CD4-positive, alpha-beta memory T cell (primary cell): ENCODE measurements around the gene RPS27A. TPM values are rescaled to one million over a fixed set of nuclear protein-coding genes. Genes with fewer than 3 reads are reported as not detected.
"Not testable (repeated sequence)": the region's sequence is repeated elsewhere in the genome, so short reads cannot be mapped to it uniquely, and the experiment has no call there.

ENCODE experiments used
- CTCF ChIA-PET: fragments of 350-600 bp; sonication (Branson Sonifier 250); formaldehyde crosslinking; loops from one replicate; lab custom pipeline; 2021; ENCODE audit warnings: inconsistent platforms; ENCODE audit not compliant: partially characterized antibody; lab: Charles Lee
- POLR2A ChIA-PET: fragments of 350-600 bp; sonication (Branson Sonifier 250); formaldehyde crosslinking; loops from one replicate; lab custom pipeline; 2021; ENCODE audit not compliant: partially characterized antibody; lab: Charles Lee
- DNase-seq, 5 donors: peaks; one replicate each; pipeline versions ENCODE4 v3.0.0 to v3.0.0-alpha.2; 2020 to 2022; ENCODE audit warnings: mixed read lengths in 1 of 5
- H3K27ac ChIP-seq: one replicate; pipeline ENCODE4 v1.7.0; 2013; ENCODE audit warnings: low read depth, low read length
- H3K27me3 ChIP-seq: 2 replicates; pipeline ENCODE4 v1.7.0; 2013; ENCODE audit warnings: mild to moderate bottlenecking, low read length, moderate library complexity; ENCODE audit not compliant: insufficient read depth
- H3K36me3 ChIP-seq: 2 replicates; pipeline ENCODE4 v1.7.0; 2013; ENCODE audit warnings: mild to moderate bottlenecking, low read length, moderate library complexity; ENCODE audit not compliant: insufficient read depth
- H3K4me1 ChIP-seq: 2 replicates; pipeline ENCODE4 v1.7.0; 2013; ENCODE audit warnings: mild to moderate bottlenecking, low read length, moderate library complexity; ENCODE audit not compliant: insufficient read depth
- H3K4me3 ChIP-seq, 2 donors: one replicate each; pipeline ENCODE4 v1.7.0; 2013; ENCODE audit warnings: low read length in 2 of 2, mild to moderate bottlenecking in 1 of 2
- H3K9me3 ChIP-seq, 2 donors: one replicate each; pipeline ENCODE4 v1.7.0; 2013; ENCODE audit warnings: low read length in 2 of 2, control low read depth in 1 of 2; ENCODE audit not compliant: control insufficient read depth in 1 of 2
- H3K27ac Mint-ChIP-seq, 7 donors: one replicate each; pipeline ENCODE4 v1.8.0; 2020 to 2021; ENCODE audit warnings: mixed read lengths in 7 of 7, mild to moderate bottlenecking in 6 of 7, inconsistent platforms in 3 of 7, moderate library complexity in 3 of 7
- H3K27me3 Mint-ChIP-seq, 2 donors: one replicate each; pipeline ENCODE4 v1.8.0; 2020 to 2021; ENCODE audit warnings: mixed read lengths in 2 of 2
- H3K36me3 Mint-ChIP-seq, 2 donors: one replicate each; pipeline ENCODE4 v1.8.0; 2020 to 2021; ENCODE audit warnings: mixed read lengths in 2 of 2, inconsistent platforms in 1 of 2, mild to moderate bottlenecking in 1 of 2
- H3K4me1 Mint-ChIP-seq, 4 donors: one replicate each; pipeline ENCODE4 v1.8.0; 2020 to 2021; ENCODE audit warnings: mixed read lengths in 4 of 4, mild to moderate bottlenecking in 1 of 4
- H3K4me3 Mint-ChIP-seq, 8 donors: one replicate each; pipeline ENCODE4 v1.8.0; 2020 to 2021; ENCODE audit warnings: mixed read lengths in 8 of 8, mild to moderate bottlenecking in 7 of 8, moderate library complexity in 6 of 8, inconsistent platforms in 3 of 8
- H3K9me3 Mint-ChIP-seq, 8 donors: one replicate each; pipeline ENCODE4 v1.8.0; 2020 to 2021; ENCODE audit warnings: mixed read lengths in 8 of 8, mild to moderate bottlenecking in 5 of 8, inconsistent platforms in 3 of 8, moderate library complexity in 1 of 8
- intact Hi-C: fragments of 100-400 bp; cut with micrococcal nuclease; formaldehyde crosslinking; loops from one replicate; pipeline ENCODE4 v1.15.1; 2023
- polyA plus RNA-seq, 2 donors: library from polyadenylated mRNA; unstranded; fragments of 300-500 nt; fragmentation: Illumina TruSeq; gene quantifications; one replicate each; pipeline ENCODE4 v1.2.3, GENCODE V29; 2021
- total RNA-seq, 2 experiments: library from RNA; stranded (reverse); gene quantifications; one replicate each; pipeline ENCODE4 v1.2.3, GENCODE V29; 2021

RPS27A gene
- total and polyA plus RNA-seq, 4 experiments from 2014 or later, result 2,280 to 3,667 (median 2,534) TPM

DNA sequence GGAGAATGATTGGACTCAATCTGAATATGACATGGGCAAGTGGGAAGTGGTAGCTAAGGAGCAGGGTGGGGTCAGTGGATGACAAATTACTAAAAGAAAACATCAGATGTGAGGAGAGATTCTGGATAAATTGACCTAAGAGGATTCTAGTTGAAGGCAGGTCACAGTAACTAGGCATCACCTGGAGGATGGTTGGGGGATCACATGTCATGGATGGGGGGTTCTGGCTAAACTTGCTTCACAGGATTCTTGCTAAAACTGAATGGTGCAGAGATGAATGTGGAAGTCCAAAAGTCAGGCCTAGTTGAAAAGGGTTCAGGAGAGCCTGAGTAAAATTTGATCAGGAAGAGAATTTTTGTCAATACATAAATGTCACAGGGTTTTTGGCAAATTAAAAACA lies 18.7 kb upstream of the RPS27A start:
- no peaks in the 10 kb centered on the region for H3K27me3 Mint-ChIP-seq
- H3K4me3 Mint-ChIP-seq, result no peak overlapping the region
- no peaks in the 10 kb centered on the region for H3K36me3 Mint-ChIP-seq
- H3K9me3 ChIP-seq, result no peaks in the 10 kb centered on the region
- CTCF ChIA-PET, result no interaction called here
- no peak overlapping the region for H3K4me3 ChIP-seq
- no peaks in the 10 kb centered on the region for H3K9me3 Mint-ChIP-seq
- H3K4me1 Mint-ChIP-seq, result no peaks in the 10 kb centered on the region
- intact Hi-C loops, result no loop called here
- peak overlapping the region in 1 of 7 donors; percentile 64 for H3K27ac Mint-ChIP-seq
- no peak overlapping the region for H3K27ac ChIP-seq
- no peaks in the 10 kb centered on the region for H3K27me3 ChIP-seq
- no peak for DNase-seq
- POLR2A ChIA-PET, result no interaction called here
- no peaks in the 10 kb centered on the region for H3K36me3 ChIP-seq
- H3K4me1 ChIP-seq, result no peaks in the 10 kb centered on the region

DNA sequence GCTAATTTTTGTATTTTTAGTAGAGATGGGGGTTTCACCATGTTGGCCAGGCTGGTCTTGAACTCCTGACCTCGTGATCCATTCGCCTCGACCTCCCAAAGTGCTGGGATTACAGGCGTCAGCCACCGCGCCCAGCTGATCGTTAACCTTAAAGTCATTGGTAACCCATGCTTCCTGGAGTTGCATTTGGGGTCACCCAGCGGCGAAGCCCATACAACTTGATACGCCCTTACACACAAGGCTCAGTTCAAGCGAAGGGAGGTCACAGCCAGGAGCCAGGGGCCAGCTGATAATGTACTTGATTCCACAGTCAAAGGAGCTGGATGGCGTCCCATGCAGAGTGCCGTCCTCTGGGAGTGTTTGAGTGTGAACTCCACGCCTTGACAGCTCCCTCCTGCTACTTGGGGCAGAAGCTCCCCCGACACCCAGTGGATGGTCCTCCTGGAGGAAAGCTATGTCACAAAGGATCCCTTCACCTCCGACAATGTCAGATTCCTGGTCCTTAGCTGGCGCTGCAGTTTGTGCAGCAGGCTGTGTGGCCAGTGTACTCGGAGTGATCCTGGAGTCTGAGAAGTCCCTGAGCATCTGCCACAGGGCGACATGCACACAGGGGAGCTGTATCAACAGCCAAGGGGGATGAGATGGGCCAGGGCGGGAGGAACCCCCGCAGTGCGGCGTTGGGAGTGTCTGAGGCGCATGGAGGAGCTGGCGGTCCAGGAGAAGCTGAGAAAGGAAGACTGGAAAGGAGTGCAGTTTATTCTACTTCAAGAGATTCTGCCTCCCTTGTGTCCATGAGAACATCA lies 8.3 kb upstream of the RPS27A start:
- Mint-ChIP-seq H3K27ac (peak overlapping the region; percentile 85 to 95 (median 93)), H3K27me3 (no peaks in the 10 kb centered on the region), H3K4me1 (peaks cover 32 to 55% (median 41%) of the 10 kb centered on the region in 4 donors), H3K4me3 (peak overlapping the region; percentile 79 to 90 (median 86)), H3K36me3 (no peaks in the 10 kb centered on the region), H3K9me3 (no peaks in the 10 kb centered on the region)
- POLR2A ChIA-PET, result interaction anchor here (0.8 to 3.8 kb wide), 16 partner anchors 9 to 1109 kb away, joined by 3 to 60 read pairs (median 5); partner anchors contain the start of genes ACYP2, CFAP36, CLHC1 and EML6
- peak in 2 of 5 donors; percentile 21 to 39 for DNase-seq
- H3K27ac ChIP-seq, result peak overlapping the region; percentile 84
- H3K36me3 ChIP-seq, result no peaks in the 10 kb centered on the region
- H3K4me1 ChIP-seq, result peaks cover 40% of the 10 kb centered on the region
- H3K27me3 ChIP-seq, result no peaks in the 10 kb centered on the region
- no peaks in the 10 kb centered on the region for H3K9me3 ChIP-seq
- no peak overlapping the region for H3K4me3 ChIP-seq
- CTCF ChIA-PET, result interaction anchor here (0.7 to 2.4 kb wide), 10 partner anchors 9 to 501 kb away, joined by 3 to 12 read pairs (median 3); partner anchors contain the start of genes CLHC1, EML6, RPS27A and RTN4
- intact Hi-C loops, result loop anchor here (1.0 to 5.0 kb wide), 4 partner anchors 8 to 207 kb away; partner anchors contain the start of genes CCDC88A, CLHC1, RPS27A and RTN4

- Mint-ChIP-seq H3K27me3 (no peaks in the 10 kb centered on the region), H3K4me3 (peak overlapping the region in 1 of 8 donors; percentile 27), H3K27ac (peak overlapping the region in 5 of 7 donors; percentile 12 to 61 (median 43)), H3K9me3 (no peaks in the 10 kb centered on the region), H3K36me3 (no peaks in the 10 kb centered on the region), H3K4me1 (peaks cover 34 to 59% (median 44%) of the 10 kb centered on the region in 4 donors)
- Histone ChIP-seq H3K27ac (no peak overlapping the region), H3K4me1 (peaks cover 40% of the 10 kb centered on the region), H3K9me3 (no peaks in the 10 kb centered on the region), H3K4me3 (no peak overlapping the region), H3K36me3 (no peaks in the 10 kb centered on the region), H3K27me3 (no peaks in the 10 kb centered on the region)
- ChIA-PET CTCF (interaction anchor here (0.9 to 2.4 kb wide), 3 partner anchors 8 to 213 kb away, joined by 3 to 12 read pairs (median 3); partner anchors contain the start of genes CLHC1 and RPS27A), POLR2A (interaction anchor here (0.8 to 3.8 kb wide), 10 partner anchors 8 to 1109 kb away, joined by 3 to 60 read pairs (median 6); partner anchors contain the start of genes ACYP2, CFAP36, CLHC1 and EML6)
- no peak for DNase-seq
- intact Hi-C loops, result loop anchor here (5.0 kb wide), 1 partner anchor 208 kb away; no protein-coding TSS in a partner anchor
Measured at GRCh38 chr2:55224761-55225261, 7.7 kb upstream of the RPS27A start.

DNA sequence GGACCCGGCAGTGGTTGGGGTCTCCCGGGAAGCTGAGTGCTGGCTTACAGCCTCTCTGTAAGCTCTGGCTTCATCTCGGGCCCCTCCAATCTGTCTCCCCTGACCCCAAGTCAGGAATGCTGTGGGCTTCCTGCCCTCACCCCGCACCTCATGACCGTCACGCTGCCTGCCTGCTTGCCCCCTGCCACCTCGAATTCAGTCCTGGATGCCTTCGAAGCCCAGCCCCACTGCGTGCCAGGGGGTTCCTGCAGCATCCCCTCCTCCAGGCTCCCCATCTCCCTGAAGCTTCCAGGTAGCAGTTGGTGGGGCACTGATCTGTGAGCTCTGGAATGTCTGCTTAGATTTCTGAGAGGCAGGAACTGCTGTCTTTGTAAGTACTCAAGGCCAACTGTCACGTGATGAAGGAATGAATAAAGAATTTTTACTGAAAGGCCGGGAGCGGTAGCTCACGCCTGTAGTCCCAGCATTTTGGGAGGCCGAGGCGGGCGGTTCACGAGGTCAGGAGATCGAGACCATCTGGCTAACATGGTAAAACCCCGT lies 6.9 kb upstream of the RPS27A start:
- Histone ChIP-seq H3K27ac (no peak overlapping the region), H3K36me3 (no peaks in the 10 kb centered on the region), H3K27me3 (no peaks in the 10 kb centered on the region), H3K4me1 (peaks cover 38% of the 10 kb centered on the region), H3K4me3 (no peak overlapping the region), H3K9me3 (no peaks in the 10 kb centered on the region)
- H3K36me3 Mint-ChIP-seq, result no peaks in the 10 kb centered on the region
- H3K9me3 Mint-ChIP-seq, result no peaks in the 10 kb centered on the region
- H3K4me3 Mint-ChIP-seq, result peak overlapping the region in 2 of 8 donors; percentile 6 to 27
- DNase-seq, result no peak
- ChIA-PET CTCF (interaction anchor here (0.9 kb wide), 1 partner anchor 36 kb away, joined by 3 read pairs; no protein-coding TSS in a partner anchor), POLR2A (interaction anchor here (1.0 to 3.5 kb wide), 4 partner anchors 10 to 294 kb away, joined by 3 to 18 read pairs (median 4); partner anchors contain the start of gene CFAP36)
- intact Hi-C loops, result no loop called here
- no peaks in the 10 kb centered on the region for H3K27me3 Mint-ChIP-seq
- peaks cover 38 to 65% (median 47%) of the 10 kb centered on the region in 4 donors for H3K4me1 Mint-ChIP-seq
- H3K27ac Mint-ChIP-seq, result peak overlapping the region in 5 of 7 donors; percentile 26 to 69 (median 61)

- ChIA-PET POLR2A (interaction anchor here (0.6 kb wide), 1 partner anchor 37 kb away, joined by 3 read pairs; no protein-coding TSS in a partner anchor), CTCF (interaction anchor here (1.5 to 2.0 kb wide), 2 partner anchors 59 to 178 kb away, joined by 3 to 9 read pairs; partner anchors contain the start of gene RTN4)
- Mint-ChIP-seq H3K4me3 (peak overlapping the region in 7 of 8 donors; percentile 4 to 79 (median 61)), H3K27ac (peak overlapping the region; percentile 5 to 94 (median 89)), H3K4me1 (peaks cover 35 to 61% (median 46%) of the 10 kb centered on the region in 4 donors)
- H3K4me1 ChIP-seq, result peaks cover 34% of the 10 kb centered on the region
- H3K9me3 Mint-ChIP-seq, H3K36me3 Mint-ChIP-seq, H3K9me3 ChIP-seq, H3K27me3 Mint-ChIP-seq, H3K36me3 ChIP-seq, H3K27me3 ChIP-seq, H3K27ac ChIP-seq, intact Hi-C loops: not testable (repeated sequence)
- peak overlapping the region; percentile 0 to 7 for H3K4me3 ChIP-seq
- DNase-seq, result peak in 3 of 5 donors; percentile 14 to 26 (median 21)
Measured at GRCh38 chr2:55227437-55228225, 4.9 kb upstream of the RPS27A start.

DNA sequence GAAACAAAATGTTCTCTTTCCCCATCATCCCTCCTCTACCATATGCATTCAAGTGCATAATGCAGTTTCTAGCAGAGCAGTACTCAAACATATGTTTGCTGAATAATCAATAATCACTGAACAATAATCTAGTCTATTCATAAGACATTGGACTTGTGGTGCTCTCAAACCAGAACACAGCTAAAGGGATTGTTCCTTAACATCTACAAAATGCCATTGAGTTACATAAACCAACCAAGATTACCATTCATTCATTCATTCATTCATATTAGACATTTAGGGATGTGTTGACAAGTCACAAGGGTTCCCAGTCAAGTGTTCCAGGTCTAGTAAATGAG lies 4.3 kb upstream of the RPS27A start:
- intact Hi-C loops, result no loop called here
- Histone ChIP-seq H3K4me3 (peak overlapping the region; percentile 0 to 7), H3K36me3 (no peaks in the 10 kb centered on the region), H3K4me1 (peaks cover 31% of the 10 kb centered on the region), H3K9me3 (no peaks in the 10 kb centered on the region), H3K27ac (no peak overlapping the region), H3K27me3 (no peaks in the 10 kb centered on the region)
- H3K36me3 Mint-ChIP-seq, result peaks cover 3 to 13% of the 10 kb centered on the region in 2 donors
- peak overlapping the region; percentile 5 to 94 (median 89) for H3K27ac Mint-ChIP-seq
- DNase-seq, result no peak
- no peaks in the 10 kb centered on the region for H3K9me3 Mint-ChIP-seq
- POLR2A ChIA-PET, result no interaction called here
- peaks cover 34 to 59% (median 45%) of the 10 kb centered on the region in 4 donors for H3K4me1 Mint-ChIP-seq
- H3K27me3 Mint-ChIP-seq, result no peaks in the 10 kb centered on the region
- CTCF ChIA-PET, result interaction anchor here (2.0 kb wide), 1 partner anchor 178 kb away, joined by 9 read pairs; the partner anchor contains the start of gene RTN4
- peak overlapping the region in 6 of 8 donors; percentile 4 to 79 (median 63) for H3K4me3 Mint-ChIP-seq
